ENCODE data around the gene ZNF317.

The ZNF317 gene

DNA sequence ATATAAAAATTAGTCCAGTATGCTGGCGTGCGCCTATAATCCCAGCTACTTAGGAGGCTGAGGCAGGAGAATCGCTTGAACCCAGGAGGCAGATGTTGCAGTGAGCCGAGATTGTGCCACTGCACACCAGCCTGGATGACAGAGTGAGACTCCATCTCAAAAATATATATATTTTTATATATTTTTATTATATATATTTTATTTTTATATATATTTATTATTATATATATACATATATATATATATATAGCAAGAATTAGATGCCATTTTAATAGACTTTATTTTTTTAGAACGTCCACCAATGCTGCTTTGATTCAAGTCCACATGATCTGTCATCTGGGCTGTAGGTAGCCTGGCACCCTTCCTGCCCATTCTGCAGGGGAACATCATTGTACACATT, 35.1 kb downstream of the ZNF317 start:
- DNase-seq = no peak

DNA sequence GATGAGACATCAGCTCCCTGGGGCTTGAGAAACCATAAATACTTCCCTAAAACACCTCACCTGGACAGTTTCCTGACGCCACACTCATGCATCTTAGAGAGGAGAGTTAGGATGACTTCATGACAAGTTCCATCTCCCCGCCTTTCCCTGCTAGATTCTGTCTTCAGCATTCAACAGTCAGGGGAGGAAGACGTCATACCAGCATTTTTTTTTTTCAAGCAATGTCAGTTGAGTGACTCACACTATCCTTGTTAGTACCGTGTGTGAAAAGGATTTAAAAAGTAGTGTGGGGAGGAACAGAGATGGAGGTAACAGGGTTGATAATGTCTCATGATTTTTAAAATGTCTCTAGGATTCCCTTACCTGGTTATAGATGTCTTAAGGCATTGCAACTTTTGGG, 38.7 kb downstream of the ZNF317 start, which contains the start of gene OR7D2:
TSS of gene OR7D2 (plus strand) at position 79 of the 400 bp plus-strand sequence. CDS start 6,803 bp downstream, outside the sequence.
- DNase-seq = no peak

DNA sequence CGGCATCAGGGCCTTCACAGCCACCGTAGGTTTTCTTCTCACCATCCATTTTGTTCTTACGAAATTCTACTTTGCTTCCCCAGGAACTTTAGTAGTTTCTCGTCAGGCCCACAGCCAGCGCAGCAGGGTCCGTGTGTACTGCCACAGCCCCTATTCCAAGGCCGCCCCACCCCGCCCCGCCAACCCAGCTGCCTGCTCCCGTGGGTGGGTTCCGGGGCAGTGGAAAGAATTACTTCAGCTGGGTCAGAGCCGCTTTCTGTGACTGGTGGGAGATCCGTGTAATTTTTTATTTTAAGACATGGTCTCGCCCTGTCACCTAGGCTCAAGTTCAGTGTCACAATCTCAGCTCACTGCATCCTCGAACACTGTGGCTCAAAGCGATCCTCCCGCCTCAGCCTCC, 42.8 kb downstream of the ZNF317 start:
- no peak for DNase-seq

DNA sequence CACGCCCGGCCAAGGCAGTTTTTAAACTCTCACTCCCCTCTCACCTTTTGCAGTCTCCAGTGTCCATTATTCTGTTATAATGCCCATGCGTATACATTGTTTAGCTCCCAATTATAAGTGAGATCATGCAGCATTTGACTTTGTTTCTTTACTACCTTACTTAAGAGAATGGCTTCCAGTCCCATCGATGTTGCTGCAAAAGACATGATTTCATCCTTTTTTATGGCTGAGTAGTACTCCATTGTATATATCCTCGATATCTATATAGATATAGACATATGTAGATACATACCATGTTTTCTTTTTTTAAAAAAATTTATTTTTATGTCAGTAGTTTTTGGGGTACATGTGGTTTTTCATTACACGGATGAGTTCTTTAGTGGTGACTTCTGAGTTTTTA, 47.0 kb downstream of the ZNF317 start:
- DNase-seq = no peak

DNA sequence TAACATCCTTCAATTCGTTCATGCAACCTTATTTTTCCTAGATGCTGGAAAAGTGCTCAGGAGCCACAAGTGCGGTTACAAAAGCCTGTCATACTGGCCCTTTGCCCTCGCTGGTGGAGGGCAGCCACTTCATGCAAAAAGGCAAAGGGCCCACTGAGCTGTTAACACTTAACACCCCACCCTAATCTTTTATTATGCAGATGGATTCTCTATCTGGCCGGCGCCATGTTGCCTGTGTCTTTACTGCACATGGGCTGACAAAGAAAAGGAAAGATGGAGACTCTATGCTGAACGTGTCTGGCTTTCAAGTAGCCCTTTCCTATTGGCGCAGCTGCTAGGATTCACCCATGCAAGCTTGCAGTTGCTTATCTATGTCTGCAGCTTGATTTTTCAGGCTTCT, 49.3 kb downstream of the ZNF317 start:
- no peak for DNase-seq

DNA sequence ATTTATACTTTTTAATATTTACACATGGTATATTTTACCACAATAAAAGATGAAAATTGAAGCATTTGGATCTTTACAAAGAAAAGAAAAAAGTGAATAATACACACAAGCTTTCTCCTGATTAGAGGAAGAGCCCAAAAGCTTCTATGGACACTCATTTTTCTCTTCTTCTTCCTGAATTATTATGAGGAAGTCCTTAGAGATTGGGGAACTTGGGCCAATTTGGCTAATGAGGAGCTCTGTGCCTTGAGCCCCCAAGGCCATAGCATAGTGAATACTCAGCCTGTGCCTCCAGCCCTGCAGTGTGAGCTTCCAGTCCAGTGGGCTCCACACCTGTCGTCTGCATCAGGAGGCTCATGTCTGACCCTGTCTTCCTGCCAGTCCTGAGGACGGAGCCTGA, 57.8 kb downstream of the ZNF317 start:
- peak; percentile 14 to 39 (median 23) for DNase-seq

DNA sequence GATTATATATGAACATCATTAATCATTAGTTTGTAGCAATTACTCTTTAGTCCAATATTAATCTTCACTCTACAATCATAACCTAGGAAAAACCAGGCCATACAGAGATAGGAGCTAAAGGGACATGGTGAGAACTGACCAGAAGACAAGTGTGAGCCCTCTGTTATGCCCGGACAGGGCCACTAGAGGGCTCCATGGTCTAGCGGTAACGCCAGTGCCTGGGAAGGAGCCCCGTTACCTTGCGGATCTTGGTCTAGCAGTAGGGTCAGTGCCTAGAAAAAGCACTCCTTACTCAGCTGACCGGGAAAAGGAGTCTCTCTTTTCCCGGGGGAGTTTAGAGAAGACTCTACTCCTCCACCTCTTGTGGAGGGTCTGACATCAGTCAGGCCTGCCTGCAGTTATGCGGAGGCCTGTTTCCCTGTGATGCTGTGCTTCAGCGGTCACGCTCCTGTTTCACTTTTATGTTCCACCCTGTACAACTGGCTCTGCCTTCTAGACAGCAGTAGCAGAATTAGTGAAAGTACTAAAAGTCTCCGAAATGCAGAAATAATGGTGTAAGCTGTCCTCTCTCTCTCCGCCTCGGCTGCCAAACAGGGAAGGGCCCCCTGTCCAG, 65.4 kb downstream of the ZNF317 start:
- peak; percentile 67 to 72 (median 68) for DNase-seq
